Inflammatory macrophage treated with lipopolysaccharide for 1 hour (primary cell): ENCODE measurements around the gene CHN2.
"Not testable (repeated sequence)": the region's sequence is repeated elsewhere in the genome, so short reads cannot be mapped to it uniquely, and the experiment has no call there.

ENCODE experiments used
- DNase-seq, 2 donors: peaks; one replicate each; pipeline ENCODE4 v3.0.0-alpha.2; 2020 to 2022

The CHN2 gene

DNA sequence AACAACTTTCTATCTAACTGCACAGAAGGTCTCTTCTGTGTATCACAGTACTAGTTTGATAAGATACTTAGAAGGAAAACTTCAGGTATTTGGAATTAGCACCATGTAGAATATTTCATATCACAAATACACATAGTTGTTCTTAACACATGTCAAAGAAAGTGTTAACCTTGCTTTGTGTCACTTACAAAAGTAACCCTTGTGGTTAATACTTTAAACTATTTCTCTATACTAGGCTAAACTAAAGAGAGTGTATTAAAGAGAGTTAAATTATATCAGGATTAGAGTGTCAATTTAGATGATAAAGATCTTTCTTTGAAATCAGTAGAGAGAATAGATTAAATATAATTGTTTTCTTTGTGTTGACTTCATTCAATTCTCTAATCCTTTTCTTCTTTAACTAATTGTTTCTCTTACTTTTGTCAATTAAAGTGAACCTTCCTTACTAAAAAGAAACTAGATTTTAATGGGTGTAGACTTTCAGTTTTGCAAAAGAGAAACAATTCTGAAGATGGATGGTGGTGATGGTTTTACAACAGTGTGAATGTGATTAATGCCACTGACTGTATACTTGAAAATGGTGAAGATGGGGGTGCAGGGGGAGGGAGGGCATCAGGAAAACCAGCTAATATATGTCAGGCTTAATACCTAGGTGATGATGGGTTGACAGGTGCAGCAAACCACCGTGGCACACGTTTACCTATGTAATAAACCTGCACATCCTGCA is 67.8 kb downstream of the CHN2 start:
- no peak for DNase-seq

GRCh38 chr7:29263601-29264207 is 69.1 kb downstream of the CHN2 start:
- not testable (repeated sequence) for DNase-seq

DNA sequence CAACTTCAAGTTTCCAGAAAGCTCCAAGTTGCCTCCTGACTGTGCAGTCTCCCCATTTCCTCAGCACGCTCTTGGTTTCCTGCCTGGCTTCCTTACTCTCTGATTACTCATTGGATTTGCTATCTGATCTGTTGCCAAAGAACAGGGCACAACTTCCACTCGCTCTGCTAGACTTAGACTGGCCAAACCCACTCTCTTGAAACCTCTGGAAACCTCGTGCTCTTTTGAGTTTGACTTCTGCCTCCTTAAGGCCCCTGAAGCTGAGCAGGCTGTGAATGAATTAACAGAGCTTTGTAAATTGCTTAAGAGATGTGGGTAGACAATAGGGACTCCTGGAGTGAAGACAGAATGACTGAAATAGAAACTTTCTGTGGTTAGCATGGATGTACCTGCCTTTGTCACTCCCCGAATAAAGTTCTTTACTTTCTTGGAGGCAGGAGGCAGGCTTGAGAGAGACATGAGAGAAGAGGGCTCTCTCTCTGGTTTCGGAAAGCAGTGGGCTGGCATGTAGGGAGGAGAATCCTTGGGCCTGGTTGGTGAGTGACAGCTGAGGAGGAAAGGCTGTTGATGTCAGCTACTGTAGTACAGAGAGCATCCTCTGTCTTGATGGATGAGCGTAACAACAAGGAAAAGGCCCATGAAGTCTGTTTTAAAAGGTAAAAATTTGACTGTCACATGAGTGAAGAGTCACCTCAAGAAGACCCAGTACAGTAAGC is 70.8 kb downstream of the CHN2 start:
- peak; percentile 35 to 40 for DNase-seq

DNA sequence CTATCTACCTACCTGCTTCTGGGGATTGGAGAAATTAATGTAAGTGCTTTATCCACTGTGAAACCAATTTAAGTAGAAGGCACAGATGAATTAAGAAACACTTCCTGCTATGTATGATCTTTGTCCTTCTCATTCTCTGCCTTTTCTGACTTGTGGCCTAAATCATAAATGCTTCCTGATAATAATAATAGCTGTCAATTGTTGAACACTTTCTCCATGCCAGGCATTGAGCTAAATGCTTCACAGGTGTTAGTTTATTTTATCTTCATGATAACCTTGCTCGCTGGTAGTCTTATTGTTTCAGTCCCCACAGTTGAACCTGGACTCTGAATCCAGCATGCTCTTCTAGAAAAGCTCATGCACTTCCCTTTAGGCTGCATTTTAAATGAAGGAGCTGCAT is 75.4 kb downstream of the CHN2 start:
- no peak for DNase-seq

DNA sequence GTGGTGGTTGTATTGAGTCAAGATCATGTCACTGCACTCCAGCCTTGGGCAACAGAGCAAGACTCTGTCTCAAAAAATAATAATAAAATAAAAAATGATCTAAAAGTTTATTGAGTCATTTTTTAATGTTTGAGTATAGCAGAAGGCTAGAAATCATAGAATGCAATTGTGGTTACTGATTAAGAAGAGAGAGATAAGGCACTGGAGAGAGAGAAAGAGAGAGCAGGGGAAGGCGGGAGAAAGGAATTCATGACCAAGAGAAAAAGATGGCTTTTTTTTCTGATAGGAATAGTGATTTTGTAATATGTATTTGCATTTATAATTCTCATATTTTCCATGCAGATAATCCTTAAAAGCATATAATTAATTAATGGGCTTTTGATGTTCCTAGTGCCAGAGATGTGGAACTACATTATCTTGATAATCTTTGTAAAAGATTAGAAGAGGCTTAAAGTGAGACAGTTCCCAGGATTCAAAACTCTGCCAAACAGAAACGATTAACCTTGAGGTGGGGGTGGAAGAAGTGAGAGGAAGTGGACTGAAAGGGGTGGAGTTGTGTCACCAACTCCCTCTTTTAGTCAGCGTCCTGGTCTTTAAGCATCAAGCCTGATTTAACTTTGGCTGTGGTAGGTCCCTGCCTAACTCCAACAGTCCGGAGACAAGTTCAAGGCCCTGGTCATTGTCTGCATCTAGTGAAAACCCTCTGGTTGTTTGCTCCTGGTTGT is 76.2 kb downstream of the CHN2 start:
- peak in 1 of 2 donors; percentile 22 for DNase-seq

GRCh38 chr7:29271319-29271658 is 76.7 kb downstream of the CHN2 start:
- DNase-seq, result no peak

- no peak for DNase-seq
Measured at GRCh38 chr7:29272057-29272456, 77.5 kb downstream of the CHN2 start.

GRCh38 chr7:29274146-29275017 is 79.8 kb downstream of the CHN2 start:
- DNase-seq, result no peak

DNA sequence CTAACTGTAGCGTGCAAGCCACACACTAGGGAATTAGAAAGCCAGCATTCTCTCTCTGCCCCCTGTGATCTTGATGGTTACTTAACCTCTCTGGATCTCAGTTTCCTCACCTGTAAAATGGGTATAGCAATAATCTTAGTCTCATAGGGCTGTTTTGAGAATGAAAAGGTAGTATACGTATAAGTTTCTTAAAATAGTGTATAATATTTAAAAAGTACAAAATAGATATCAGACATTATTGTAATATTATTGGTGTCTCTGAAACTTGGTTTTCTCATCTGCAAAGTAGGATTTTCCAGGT is 80.4 kb downstream of the CHN2 start:
- DNase-seq, result no peak

GRCh38 chr7:29275493-29275892 is 80.9 kb downstream of the CHN2 start:
- no peak for DNase-seq

GRCh38 chr7:29276199-29276598 is 81.6 kb downstream of the CHN2 start:
- no peak for DNase-seq

DNA sequence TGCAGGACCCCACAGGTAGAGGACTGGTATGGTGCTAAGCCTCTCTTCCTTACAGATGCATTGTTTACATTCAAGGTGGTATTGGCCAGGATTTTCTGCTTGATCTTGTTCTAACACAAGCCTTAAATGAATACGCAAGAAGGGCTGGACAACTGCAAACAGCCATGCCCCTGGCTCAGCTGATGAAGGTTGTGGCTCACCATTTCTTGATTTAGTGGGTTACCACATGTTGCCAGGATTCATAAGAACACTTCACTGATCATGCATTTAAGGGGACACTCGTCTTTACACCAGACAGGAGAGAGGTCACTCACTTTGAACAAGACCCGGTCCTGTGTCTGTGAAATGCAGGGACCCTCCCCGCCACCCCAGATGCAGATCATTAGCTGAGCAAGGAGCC is 82.2 kb downstream of the CHN2 start:
- DNase-seq, result no peak

- DNase-seq, result no peak
Measured at GRCh38 chr7:29277436-29278215, 83.1 kb downstream of the CHN2 start.

GRCh38 chr7:29278337-29279069 is 83.9 kb downstream of the CHN2 start:
- DNase-seq, result no peak

DNA sequence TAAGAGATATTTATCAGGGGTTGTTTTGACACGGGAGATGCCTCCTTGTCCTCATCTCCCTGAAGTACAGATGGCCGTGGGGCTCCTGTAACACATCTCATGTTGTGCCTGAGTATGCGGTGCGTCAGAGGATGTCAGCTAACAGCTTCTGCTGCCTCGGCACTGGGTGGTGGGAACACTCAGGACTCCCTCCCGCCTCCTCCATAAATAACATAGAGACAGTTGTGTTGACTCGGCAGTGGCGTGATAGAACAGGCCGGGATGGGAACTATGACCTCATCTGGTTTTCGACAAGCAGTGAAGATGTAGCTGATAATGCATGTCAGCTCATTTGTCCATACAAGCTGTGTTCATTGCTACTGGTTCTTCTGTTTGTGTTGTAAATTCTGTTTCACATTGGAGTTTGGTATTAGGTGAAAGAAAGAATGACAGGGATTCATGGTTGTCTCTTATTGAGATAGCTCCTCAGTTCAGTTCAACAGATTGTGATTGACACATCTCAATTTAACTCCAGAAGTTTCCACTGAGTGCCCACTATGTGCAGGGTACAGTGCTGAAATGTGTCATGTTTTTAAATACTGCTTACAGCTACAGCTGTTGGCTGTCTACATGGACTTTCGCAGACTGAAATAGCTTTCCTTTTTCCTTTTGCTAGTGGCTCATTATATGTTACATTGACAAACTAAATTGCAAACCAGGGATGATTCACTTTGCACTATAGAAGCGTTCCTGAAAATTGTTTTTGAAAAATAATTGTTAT is 87.4 kb downstream of the CHN2 start:
- no peak for DNase-seq

- DNase-seq, result peak in 1 of 2 donors; percentile 15
Measured at GRCh38 chr7:29282819-29283414, 88.3 kb downstream of the CHN2 start.

DNA sequence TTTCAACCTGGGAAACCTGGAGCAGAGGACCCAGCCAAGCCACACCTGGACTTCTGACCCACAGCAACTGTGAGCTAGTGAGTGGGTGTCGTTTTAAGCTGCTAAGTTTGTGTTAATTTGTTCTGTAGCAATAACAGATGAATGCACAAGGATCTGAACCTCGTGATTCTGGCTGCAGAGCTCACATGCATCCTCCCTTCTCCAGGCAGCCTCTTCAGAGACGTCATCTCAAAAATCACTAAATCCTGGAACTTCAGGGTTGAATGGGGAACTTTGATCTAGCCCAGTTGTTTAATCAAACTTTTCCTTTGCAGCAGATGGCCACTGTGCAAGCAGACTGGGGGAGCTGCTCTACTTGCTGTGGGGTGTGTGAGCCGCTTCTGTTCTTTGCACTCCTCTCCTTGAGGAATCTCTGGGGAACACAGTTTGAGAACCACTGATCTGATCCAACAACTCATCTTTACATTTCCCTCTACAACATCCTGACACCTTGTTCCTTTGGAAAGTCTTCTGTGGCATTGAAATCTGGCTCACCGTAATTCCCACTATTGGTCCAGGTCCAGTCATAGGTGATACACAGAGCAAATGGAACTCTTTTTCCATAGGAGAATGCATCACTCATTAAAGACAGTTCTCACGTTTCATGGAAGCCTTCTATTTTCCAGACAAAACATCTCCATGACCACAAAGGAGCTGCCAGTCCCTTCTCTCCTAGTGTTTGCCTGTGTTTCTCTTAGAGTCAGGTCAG is 90.3 kb downstream of the CHN2 start:
- peak; percentile 27 to 35 for DNase-seq

DNA sequence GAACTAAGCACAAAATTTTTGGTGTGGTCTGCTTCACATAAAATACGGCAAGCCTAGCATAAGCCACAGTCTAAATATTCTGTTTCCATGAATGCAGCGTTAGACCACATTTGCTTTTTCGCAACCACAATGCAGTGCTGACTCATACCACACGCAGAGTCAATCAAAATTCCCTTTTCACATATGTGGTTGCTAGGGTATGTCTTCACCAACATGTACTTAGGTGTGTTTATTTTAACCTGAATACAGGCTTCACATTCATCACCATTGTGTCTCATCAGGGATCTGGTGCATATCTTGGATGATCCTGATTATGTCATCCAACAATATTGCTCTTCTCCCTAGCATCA is 90.8 kb downstream of the CHN2 start:
- peak; percentile 63 to 66 for DNase-seq

- DNase-seq, result no peak
Measured at GRCh38 chr7:29285861-29286260, 91.3 kb downstream of the CHN2 start.
